OCI-LY7 (cell line): ENCODE results near the gene IDI2.

ENCODE experiments used
- CTCF ChIP-seq: fragments of 200-600 bp; sonication (generic); conservative IDR thresholded peaks from 2 replicates; pipeline ENCODE4 v1.5.1; 2014; ENCODE audit warnings: mild to moderate bottlenecking, antibody characterized with exemption, low read length, moderate library complexity, mixed read lengths
- EZH2phosphoT487 ChIP-seq: fragments of 200-600 bp; sonication (generic); IDR thresholded peaks from 2 replicates; pipeline ENCODE4 v1.6.1; 2018; ENCODE audit warnings: low read depth, borderline replicate concordance, mild to moderate bottlenecking, mixed run types, antibody characterized with exemption, low read length, moderate library complexity, mixed read lengths

- no peak for TF ChIP-seq CTCF
- no peak for TF ChIP-seq EZH2phosphoT487
Observed at GRCh38 chr10:970311-971149, 55.1 kb downstream of the IDI2 start.
